SK-MEL-5 (cell line): ENCODE results near the gene ASB10. TPM values are rescaled to one million over a fixed set of nuclear protein-coding genes. Genes with fewer than 3 reads are reported as not detected.
A peak's percentile ranks its signal among the peaks of the same experiment; 100 is the strongest.

ENCODE experiments used
- DNase-seq: peaks from one replicate; pipeline ENCODE4 v3.0.0-alpha.2; 2016; ENCODE audit warnings: low read depth, low spot score
- in situ Hi-C: cut with HindIII; loops from 2 replicates; pipeline ENCODE4 v1.10.0; 2016; ENCODE audit warnings: low sequenced_read_pairs, high pct_unique_total_duplicates, low pct_unique_long_range_greater_than_20kb
- total RNA-seq: library from RNA; depleted of rRNA; stranded (reverse); fragments of >200 nt; shearing (Covaris generic); gene quantifications from 2 replicates; pipeline ENCODE4 v1.2.3, GENCODE V29; 2014

The ASB10 gene
- total RNA-seq, 1 experiment from 2014 or later = not detected

DNA sequence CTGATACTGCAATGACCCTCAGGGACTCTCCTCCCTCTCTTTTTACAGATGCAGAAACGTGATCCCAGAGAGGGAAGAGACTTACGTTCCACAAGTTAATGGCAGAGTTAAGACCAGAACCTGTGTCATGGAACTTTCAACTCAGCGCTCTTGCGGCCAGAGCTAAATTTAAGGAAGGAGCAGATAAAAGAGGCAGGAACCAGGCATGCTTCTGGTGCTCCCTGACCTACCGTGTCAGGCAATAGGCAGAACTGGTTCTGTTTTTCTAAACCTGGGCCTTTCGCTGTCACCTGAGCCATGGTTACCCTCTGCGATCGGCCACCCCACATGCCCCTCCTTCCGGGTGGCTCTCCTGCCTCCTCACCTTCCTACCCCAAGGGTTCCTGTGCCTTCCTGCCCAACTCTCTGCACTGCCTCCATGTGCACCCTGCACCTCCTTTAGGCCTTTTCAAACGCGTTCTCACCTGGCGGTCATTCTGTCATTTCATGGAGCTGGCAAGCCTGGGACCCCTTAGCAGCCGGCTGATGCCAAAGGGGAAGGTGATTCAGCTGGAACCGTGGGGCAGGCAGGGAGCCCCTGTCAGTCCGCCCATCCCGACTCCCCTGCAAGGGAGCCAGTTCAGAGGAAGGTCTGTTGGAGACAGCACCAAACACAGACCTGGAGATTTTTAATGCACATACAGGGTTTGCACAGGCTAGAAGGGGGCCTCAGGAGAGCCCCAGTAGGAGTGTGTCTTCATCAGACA is 11.8 kb downstream of the ASB10 start:
- in situ Hi-C loops = no loop called here
- DNase-seq = no peak

- in situ Hi-C loops = no loop called here
- peak; percentile 87 for DNase-seq
Observed at GRCh38 chr7:151174246-151175046, 12.6 kb downstream of the ASB10 start.

DNA sequence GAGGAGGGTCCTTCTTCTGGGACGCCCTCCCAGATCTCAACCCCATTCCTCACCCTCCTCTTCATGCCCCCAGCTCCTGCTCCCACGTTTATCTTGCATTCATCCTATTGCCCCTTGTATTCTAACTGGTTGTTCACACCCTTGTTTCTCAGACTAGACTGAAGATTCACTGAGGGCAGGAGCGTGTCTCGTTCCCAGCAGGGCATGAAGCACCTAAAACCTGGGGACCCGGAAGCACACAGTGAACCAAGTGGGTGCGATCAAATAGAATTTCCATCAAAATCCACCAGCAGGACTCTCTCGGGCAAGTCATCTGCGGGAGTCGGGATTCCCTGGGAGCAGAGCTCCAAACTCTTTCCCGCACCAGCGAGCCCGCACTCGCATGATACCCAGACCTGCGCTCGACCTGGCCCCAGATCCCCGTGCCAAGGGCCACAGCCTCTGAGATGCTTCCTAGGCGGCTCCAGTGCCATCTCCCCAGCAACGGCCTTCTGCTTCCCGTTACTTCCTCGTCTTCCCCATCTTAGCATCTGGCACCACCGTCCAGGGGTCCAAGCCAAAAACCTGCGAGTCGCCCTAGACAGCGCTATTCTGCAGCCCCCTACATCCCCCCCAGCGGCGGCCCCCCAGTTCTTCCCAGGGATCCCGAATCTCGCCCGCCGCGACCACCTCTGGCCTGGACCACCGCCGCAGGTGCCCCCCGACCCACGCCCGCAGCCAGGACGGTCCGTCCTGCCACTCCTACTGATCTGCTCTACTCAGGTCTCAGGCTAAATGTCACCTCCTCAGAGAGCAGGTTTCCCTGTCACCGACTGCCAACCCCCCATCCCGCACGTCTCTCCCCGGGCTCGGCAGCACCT is 13.4 kb downstream of the ASB10 start:
- in situ Hi-C loops = no loop called here
- no peak for DNase-seq

GRCh38 chr7:151172273-151173141 is 14.5 kb downstream of the ASB10 start:
- peak; percentile 86 for DNase-seq
- in situ Hi-C loops = no loop called here

DNA sequence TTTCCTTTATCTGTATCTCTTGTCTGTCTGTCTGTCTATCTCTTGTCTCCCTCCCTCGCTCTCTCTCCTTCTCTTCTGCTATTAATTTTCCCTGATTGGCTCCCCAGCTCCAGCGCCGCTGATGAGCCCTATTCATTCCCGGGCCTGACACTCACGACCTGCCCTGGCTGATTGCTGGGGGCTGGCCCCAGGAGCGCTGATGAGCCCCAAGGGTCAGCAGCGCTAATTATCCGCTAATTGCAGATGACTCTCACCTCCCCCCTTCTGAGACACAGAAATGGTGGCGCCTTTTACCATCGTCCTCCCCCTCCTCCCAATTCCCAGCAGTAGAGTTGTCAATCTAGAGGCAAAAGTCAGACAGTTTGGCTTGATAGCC is 18.3 kb downstream of the ASB10 start:
- in situ Hi-C loops = loop anchor here (10.0 kb wide), 1 partner anchor 136 kb away; no protein-coding TSS in a partner anchor
- no peak for DNase-seq

DNA sequence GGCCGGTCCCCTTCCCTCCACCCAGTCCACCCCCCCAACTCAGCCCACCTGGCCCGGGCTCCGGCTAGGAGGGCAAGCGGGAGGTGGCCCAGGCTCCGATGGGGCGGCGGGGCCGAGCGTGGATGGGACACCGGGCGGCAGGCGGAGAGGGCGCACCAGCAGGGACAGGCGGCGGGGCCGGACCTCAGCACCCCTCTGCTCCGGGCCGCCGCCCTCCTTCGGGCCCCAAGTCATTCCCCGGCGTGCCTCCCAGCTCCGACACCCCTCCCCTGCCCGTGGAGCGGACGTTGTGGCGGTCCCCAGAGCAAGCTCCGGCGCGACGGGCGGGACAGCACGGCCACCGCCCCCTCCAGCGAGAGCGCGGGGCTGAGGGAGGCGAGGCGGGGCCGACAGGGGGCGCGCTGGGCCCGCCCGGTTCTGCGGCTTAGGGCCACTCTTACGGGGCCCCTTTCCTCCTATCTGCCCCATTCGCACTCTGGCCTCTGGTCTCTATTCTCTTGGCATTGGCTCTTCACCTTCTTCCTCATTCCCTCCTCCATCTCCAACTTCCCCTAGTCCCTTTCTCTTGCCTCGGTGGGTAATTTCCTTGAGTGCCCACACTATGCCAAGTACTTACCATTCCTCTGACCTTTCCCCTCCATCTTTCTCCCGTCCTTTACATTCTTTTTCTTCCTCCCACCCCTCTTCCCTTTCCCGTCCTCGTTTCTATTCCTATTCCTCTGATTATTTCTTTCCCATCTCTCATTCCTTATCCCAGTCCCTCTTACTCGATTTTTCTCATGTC is 18.9 kb downstream of the ASB10 start:
- DNase-seq = peak; percentile 47
- in situ Hi-C loops = loop anchor here (10.0 kb wide), 1 partner anchor 137 kb away; no protein-coding TSS in a partner anchor

- no peak for DNase-seq
- in situ Hi-C loops = loop anchor here (10.0 kb wide), 1 partner anchor 137 kb away; no protein-coding TSS in a partner anchor
Observed at GRCh38 chr7:151167197-151167961, 19.7 kb downstream of the ASB10 start, which contains the start of gene GBX1. Gene GBX1 (minus strand): TSS chr7:151167694. CDS start chr7:151167548, 146 bp downstream.

GRCh38 chr7:151166629-151167196 is 20.3 kb downstream of the ASB10 start:
- no peak for DNase-seq
- in situ Hi-C loops = loop anchor here (10.0 kb wide), 1 partner anchor 138 kb away; no protein-coding TSS in a partner anchor

GRCh38 chr7:151161757-151162156 is 25.3 kb downstream of the ASB10 start:
- in situ Hi-C loops = loop anchor here (10.0 kb wide), 1 partner anchor 143 kb away; no protein-coding TSS in a partner anchor

DNA sequence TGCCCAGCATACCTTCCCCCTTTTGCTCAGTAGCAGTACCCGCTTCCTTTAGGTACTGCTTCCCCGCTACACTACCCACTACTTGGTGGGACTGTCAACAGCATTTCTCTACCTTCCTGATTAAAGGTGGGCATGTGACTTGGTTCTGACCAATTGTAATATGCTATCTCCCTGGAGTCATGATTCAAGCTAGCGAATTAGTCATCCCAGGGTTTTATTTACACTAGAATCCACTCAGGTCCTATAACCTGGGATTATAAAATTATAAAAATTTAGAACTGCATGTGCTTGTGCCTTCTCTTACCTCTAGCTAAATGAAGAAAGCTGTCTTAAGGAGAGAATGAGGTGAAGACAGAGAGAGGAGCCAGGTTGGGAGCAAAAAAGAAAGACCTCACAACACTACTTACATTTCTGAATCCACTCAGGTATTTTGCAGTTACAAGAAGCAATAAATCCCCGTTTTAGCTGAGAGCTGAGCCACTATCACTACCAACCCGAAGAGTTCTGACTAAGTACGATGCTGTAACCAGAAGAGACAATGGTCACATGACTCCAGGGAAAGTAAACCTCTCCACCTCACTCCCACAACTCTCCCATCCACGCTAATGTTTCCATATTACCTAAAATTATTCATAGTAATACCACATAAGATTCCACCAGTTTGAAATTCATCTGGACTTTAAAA is 29.3 kb downstream of the ASB10 start:
- in situ Hi-C loops = no loop called here
- DNase-seq = no peak

More at GRCh38 chr7:151161757-151162156, 25.3 kb downstream of the ASB10 start:
- DNase-seq = no peak

DNA sequence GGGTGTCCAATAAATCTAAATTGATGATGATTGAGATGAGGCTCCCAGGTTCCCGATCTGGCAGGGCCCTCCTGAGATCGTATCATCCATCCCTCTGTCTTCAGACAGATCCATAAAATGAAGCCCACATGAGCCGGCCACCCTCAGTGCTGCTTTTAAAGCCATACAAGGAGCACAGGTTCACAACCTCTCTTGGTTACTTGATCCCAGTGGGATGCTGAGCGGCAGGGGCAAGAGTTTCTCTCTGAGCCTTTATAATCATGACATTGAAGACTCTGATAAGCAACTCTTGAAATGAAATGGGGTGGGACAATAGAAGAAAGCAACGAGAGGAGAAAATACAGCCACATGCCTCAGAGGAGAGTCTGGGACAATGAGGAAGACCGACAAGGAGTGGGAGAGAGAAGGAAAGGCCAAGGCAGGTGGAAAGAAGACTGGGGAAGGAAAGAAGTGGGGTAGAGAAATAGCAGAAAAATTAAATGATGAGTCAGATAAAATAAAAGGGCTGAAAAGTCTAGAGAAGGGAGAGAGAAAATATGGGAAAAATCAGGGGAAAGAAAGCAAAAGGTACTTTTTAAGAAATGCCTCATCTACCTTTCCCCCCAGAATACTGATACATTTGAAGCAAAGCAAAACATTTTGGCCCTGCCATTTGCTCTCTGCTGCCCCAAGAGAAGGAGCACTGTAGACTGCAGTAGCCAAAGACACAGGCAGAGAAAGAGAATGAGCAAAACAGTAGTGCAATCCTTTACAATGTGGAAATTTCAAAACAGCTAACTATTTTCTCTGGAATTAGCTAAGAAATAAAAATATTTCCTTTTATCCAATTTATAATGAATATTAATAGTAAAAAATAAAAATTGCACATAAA is 34.2 kb downstream of the ASB10 start:
- in situ Hi-C loops = no loop called here
- peak; percentile 37 for DNase-seq

GRCh38 chr7:151150388-151150787 is 36.7 kb downstream of the ASB10 start:
- no peak for DNase-seq
- in situ Hi-C loops = no loop called here

DNA sequence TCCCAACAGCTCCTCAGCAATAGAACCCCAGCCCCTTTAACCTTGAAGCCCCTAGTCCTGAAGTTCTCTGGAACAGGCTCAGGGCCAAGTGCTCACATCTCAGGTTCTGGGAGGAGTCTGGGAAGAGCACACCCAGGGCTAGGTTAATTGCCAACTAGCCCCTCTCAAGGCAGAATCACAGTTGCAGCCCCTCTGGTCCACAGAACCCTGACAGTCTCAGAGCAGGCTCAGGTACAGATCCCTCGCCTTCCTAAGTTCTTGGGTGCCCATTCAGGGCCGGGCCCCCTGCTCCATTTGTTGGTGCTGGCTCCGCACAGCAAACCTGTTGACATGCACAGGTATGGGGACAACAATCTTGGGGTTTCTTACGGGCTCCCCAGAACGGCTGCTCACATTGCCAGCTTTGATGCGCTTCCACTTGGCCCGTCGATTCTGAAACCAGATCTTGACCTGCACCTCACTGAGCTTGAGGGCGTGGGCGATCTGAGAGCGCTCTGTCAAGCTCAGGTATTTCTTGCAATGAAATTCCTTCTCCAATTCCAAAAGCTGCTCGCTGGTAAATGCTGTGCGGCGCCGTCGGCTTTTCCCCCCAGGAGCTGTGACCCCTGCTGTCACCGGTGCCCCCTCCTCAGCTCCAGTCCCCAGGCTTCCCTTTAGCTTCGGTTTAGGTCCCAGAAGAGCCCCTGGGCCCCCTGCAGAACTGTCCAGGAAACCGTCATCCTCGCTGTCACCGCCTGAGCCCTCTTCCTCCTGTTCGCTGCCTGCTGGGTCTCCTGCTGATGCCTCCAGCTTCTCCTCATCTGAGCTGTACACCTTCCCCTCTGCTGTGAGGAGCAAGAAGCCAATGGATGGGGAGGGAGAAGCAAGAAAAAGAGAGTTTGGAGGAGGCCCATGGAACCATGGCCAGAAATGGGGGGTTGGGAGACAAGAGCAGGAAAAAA is 38.5 kb downstream of the ASB10 start:
- in situ Hi-C loops = no loop called here

More for the DNA sequence above, 38.5 kb downstream of the ASB10 start:
- DNase-seq = no peak
